Ramos (cell line): ENCODE data around the gene FER.
"Not testable (repeated sequence)": the region's sequence is repeated elsewhere in the genome, so short reads cannot be mapped to it uniquely, and the experiment has no call there.

Experiments
- in situ Hi-C: fragments of 300-500 bp; cut with MboI; formaldehyde crosslinking; loops from one replicate; pipeline ENCODE4 v1.14.3; 2022; ENCODE audit warnings: low sequenced_read_pairs; ENCODE audit not compliant: unreplicated experiment

The FER gene

DNA sequence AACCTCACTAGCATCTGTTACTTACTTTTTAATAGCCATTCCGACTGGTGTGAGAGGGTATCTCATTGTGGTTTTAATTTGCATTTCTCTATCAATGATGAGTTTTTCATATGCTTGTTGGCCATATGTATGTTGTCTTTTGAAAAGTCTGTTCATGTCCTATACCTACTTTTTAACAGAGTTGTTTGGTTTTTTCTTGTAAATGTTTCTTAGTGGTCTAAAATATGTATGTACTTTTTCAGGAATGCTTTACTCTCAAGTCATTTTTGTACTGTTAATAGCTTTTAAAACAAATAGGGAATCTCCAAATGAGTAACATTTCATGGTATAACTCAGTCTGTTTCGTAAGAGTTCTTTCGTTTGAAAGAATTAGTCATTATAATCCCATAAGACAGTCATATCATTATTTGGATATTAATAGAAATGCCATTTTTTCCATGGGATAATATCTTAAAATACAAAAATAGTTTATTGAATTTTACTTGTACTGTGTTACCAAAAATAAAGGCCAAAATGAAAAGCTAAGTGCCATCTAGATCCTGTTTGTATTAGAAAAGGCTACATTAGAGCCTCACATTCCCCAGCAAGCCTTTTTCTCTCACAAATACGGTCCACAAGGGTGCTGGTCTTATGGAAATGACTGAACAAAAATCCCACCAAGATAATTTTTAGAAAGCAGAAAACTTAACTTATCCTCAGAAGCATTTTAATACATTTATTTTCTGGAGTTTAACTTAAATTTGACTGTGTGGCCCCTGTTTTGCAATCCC lies 414.4 kb downstream of the FER start:
- in situ Hi-C loops, result no loop called here

DNA sequence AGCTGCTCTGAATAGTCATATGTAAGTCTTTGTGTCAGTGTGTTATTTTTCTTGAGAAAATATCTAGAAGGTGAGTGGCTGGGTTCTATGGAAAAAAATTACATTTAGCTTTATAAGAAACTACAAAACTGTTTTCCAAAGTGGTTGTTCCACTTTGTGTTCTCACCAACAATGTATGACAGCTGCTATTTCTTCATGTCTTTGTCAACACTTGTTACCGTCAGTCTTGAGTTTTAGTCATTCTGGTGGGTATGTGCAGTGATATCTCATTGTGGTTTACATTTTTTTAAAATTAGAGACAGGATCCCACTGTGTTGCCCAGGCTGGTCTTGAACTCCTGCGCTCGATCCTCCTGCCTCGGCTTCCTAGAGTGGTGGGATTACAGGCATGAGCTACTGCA lies 415.6 kb downstream of the FER start:
- in situ Hi-C loops, result no loop called here

DNA sequence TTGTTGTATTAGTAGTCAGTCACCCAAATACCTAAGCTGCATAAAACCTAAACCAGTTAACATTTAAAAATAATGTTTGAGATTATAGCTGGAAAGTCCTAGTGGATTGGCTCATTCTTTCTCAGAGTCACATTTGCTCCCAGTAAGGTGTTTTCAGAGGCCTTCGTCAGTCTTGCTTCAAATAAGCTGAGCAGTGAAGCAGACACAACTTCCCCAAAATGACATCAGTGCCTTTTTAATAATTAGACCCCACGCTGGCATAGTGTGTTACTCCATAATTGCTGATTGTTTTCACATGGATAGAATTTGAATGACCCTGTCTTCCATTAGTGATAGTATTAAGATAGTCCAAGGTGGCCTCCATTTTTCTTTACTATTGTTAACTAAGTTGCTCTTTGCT lies 416.3 kb downstream of the FER start:
- in situ Hi-C loops, result no loop called here

DNA sequence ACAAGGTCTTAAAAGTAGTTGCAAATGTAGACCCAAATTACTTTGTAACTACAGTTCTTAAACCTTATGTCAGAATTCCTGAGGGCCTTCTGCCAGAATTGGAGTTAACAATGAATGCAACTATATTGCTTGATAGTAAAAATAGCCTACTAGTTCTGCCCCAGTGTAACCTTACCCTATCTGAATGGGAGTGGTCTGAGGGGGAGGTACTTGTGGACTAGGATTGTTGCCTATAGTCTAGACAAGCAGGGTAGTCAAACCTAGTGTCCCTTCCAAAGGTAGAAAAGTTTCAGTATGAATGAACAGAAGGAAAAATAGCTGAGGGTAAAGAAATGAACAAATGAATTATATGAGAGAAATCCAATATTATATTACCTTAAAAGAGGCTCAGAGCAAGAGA lies 419.9 kb downstream of the FER start:
- in situ Hi-C loops, result no loop called here

DNA sequence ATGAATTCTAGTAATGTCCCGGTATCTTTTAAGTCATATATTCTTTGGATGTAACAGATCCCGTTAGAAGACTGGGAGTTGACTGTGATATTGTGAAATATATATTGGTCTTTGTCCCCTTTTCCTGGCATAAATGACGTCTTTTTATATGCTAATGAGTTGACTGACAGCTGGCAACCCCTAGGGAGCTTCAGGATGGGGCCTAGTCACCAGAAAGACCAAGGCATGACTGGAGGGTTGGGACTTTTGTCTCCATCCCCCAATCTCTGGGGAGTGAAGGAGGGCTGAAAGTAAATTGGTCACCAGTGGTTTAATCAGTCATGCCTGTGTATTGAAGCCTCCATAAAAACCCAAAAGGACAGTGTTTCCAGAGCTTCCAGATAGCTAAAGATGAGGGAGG lies 420.5 kb downstream of the FER start:
- in situ Hi-C loops, result no loop called here

DNA sequence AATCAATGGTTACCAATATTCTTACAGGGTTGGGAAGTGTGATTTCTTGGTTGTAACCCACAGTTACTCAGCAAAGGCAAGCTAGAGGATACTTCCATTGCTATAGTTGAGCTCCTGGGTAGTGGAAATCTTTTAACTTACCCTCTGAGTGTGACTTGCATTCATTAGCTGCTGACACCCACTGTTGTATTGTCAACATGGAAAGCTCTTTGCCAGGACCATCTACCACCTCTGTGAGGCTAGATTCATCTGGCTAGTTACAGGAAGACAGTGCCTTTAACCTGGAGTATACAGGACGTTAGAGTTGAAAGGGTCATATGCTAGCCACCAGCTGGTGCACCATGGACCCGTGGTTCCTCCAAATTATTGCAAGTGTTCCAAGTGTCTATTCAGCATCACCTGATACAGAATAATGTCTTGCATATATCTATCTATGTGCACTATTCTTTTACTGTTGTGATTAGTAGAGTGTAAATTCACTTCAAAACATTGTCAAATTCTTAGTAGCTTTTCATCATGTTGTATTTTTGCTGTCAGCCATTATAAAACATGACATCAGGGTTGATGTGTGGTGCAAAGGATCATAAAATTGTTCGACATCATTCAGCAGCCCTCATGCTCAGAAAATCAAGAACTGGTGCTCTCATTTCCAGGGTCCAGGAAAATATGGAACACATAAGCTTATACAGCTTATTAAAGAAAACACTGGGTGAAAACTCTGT lies 423.1 kb downstream of the FER start:
- in situ Hi-C loops, result no loop called here

DNA sequence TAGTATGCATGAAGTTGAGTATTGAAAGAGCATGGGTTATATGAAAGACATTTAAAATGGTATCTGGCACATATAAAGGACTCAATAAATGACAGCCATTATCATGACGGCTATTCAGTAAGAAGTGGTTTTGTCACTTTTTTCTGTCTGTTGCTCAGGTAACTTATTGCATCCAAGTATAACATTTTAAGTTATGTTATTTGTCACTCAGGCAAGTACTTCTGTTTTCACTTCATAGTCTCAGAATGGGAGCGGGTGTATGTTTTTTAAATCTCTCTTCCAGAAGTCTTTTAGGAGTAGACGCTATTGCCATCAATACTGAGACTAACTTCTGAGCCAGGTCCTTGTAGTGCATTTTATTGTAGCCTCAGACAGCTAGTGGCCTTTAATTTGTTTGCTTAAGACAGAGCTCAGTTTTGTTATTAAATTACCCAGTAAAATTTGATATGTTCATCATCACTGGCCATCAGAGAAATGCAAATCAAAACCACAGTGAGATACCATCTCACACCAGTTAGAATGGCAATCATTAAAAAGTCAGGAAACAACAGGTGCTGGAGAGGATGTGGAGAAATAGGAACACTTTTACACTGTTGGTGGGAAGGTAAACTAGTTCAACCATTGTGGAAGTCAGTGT lies 423.9 kb downstream of the FER start:
- in situ Hi-C loops, result not testable (repeated sequence)

DNA sequence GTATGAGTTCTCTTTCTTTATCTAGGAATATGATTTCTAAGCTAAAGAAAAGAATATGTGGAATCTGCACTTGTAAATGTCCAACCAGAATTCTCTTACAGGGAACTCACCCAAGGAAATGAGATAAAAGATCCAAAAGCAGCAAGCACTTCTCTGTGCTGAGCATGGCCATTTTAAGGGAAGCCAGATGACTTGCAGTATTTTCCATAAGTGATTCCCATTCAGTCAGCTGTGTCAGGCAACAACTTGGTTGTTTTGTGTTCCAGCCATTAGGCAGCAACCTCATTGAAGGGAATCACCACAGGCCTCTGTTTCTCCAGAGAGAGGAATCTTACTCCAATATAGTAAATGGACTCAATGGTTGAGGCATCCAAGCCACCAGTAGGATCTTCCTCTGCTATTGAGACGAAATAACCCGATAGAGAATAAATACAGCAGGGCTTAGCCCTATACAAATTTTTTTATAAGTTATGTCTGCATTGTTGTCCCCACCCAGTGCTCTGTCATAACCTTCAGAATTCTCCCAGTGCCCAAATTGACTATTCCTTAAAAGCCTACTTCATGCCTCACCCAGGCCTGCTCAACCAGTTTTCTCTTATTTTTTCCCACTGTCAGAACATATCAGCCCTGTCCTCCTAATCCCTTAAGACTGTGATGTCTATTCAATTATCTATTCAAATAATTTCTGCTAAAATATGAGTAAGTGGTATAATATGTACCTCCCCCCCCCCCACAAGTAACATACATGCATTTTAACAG lies 425.5 kb downstream of the FER start:
- in situ Hi-C loops, result no loop called here

DNA sequence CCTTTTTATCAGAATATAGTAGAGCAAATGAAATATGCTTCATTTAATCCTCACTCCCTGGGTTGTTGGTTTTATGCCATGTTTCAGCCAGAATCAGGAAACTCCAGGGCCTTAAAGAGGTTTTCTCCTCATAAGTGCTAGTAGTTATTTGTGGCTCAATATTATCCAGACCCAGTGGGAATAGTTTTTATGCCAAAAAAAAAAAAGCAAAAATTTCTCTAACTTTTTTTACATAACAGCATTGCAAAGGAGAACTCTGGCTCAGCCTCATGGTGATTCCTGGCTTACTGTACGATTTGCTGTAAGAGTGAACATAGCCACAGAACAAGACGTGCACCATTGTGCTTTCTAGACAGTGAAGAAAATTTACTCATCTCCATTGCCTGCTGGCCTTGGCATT lies 429.5 kb downstream of the FER start:
- in situ Hi-C loops, result no loop called here

DNA sequence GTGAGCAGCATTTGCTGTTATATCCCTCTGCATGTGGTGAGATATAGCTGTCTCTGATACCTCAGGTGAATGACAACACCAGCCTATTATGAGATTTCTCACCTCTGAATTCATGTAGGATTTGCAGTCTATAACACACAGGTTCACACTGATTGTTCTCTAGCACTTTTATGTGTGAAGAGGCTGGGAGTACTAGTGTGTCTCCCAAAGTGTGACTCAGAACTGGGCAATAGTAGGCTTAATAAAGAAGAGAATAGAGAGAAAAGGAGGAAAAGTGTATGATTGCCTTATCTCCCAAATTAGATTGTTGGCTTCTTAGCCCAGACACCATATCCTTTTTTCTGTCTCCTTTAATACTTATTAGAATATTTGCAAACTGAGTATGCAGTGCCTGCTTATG lies 430.1 kb downstream of the FER start:
- in situ Hi-C loops, result no loop called here

DNA sequence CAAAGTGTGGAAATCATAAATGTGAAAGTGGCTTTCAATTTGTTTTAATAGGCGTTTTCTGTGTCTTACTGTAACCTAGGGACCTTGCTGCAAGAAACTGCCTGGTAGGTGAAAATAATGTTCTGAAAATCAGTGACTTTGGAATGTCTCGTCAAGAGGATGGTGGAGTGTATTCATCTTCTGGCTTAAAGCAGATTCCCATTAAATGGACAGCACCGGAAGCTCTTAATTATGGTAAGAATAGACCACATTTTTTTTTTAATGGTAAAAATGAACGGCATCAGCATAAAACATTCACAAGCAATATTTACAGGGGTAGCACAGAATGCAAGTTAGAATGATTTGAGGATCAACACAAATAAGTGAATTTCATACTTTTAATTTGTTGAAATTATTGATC lies 433.0 kb downstream of the FER start:
- in situ Hi-C loops, result no loop called here

DNA sequence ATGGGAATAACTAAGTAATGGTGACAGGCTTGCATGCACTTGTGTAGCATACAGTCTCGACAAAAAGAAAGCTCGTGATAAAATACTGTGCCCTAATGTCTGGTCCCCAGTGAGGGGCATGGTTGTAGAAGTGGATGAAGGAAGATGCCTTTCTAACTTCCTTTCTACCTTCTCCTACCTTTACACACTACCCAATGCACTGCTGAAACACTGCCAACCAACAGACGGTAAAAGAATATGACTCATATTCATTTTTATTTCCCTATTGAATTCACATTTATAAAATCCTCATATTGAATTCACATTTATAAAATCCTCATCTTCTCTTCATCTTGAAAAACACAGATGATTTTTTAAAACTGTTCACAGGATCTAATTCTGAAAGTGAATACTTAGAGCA lies 439.1 kb downstream of the FER start:
- in situ Hi-C loops, result no loop called here

DNA sequence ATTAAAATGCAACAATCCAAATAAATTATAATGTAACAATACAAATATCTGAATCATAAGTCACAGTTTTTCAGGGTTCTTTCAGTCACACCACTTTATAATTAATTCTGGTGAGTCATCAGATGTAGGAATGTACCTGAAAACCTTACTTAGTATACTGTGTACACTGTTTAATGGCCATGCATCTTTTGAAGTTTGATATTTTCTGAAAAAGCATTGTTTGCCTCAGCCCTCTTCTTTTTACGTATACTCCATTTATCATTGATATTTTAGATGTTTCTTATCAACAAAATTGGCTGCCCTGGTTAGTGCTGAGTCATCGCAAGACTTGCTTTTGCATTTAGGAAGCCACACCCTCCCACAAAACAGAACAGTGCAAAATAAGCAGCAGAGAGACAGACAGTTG lies 443.5 kb downstream of the FER start:
- in situ Hi-C loops, result no loop called here

DNA sequence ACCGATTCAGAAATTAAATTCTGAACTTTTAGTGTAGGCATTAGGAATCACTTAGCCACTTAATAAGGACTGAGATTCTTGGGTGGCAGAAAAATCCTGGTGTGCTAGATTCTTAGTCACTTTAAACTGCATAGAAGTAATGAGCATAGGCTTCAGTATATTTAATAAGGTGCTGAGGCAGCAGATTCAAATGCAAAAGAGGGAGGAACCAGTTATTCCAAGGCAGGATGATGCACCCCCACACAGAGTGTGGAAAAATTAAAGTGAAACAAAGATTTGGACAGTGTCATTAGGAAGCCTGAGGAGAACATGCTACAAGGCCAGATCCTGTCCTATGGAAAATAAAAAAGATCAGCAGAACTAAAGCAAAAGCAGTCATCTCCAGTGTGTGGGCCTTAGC lies 444.3 kb downstream of the FER start:
- in situ Hi-C loops, result no loop called here

DNA sequence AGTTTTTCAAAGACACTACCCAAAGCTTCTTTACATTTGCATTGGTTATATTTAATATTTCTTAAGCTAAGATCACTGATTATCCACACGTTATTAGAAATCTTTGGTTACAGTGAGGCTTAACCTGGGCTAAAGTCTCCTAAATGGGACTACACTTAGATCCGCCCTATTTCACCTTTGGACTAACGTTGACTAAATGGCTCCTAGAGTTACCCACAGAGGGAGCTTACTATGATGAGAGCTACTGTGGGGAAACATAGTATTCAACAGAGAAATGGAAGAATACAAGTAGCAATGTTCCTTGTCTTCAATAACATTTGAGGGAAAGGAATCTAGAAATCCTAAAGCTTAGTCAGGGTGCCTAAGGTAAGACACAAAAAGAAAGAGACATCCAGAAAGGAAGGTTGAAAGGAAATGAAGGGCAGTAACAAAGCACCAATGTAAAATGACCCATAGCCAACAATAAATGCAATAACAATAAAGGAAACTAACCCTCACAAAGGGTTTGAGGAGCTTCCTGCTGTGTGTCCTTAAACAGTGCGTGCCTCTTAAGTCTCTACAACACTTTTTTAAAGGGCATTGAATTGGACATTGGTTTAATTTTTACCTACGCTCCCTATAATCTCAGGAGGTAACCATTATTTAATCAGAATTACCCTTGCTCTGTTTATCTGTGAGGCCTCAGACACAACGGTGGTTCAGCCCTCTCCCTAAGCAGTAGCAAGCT lies 445.0 kb downstream of the FER start:
- in situ Hi-C loops, result no loop called here

DNA sequence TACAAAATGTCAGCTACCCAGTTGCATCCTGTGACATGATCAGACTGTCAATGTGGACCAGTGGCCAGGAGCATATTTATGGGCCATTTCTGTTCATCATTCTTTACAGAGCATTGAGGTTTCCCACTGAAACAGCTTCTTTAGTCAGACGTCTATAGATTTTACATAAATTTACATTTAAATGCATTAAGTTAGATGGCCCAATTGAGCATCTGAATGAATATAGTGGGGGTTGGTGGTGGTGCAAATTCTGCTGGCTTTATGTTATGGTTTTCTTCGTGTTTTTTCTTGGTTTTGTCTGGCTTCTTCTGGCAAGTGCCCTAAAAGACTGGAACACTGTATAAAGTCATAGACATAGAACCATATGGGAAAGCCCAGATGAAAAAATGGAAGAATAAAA lies 448.0 kb downstream of the FER start:
- in situ Hi-C loops, result no loop called here

DNA sequence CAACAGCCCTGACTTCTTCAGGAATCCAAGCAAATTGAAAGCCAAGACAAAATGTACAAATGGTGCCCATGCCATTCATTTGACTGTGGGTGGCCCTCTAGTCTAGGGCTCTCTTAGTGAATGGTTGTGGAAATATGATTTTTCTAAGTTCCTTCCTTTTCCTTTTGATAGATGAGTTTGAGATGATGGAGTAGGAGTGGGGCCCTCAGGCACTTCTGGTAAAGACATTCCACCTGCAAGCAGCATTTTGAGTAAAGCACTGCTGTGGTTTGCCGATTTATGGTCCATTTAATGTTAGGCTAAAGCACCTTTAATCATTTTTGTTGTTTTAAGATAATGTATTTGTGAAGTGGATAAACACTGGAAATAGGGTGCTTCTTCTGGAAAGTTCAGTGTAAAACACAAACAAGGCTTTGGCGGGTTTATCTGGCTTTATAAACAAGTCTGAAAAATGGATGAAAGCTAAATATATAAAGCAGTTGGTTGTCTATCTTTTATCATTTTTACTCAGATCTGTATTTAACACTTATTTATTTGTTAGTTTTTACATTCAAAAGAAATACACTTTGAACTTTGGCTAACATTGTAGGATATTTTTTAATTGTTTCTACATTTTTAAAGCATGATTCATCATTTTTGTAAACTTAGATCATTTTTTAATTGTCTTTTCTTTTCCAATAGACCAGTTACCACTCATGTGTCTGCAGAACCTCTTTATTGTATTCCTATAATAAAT lies 448.6 kb downstream of the FER start:
- in situ Hi-C loops, result no loop called here

DNA sequence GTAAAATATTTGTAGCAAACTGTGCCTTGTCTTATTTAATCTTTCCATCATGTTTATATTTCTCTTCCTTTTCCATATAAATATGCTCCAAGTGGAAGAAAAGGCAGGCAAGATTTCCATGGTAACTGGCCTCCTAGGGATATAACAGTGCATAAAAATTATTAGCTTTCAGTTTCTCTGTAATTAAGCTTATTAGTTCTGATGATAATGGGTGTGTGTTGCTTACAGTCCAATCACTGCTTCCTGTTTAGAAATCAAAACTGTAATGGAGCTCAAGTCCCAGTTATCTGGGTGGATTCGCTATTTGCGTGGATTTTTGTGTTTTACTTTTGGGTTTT lies 449.1 kb downstream of the FER start:
- in situ Hi-C loops, result no loop called here

DNA sequence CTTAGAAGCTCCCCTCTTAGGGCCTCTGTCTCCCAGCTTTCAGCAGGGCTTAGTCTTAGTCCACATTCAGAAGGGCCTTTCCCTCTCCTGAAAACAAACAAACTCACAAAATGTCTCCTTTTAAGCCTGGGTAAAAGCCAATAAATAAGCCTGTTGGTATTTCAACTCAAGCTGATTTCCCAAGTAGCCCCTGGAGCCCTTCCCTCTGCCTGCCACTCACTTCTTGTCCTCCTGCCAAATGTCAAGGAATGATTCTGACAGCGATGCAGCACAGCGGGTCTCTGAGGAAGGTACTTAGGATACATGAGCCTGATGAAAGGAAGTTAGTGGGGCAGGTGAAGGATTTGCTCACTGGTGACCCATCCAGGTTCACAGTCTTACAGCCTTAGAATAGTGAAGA lies 451.6 kb downstream of the FER start:
- in situ Hi-C loops, result no loop called here
